K562 (cell line): ENCODE data around the gene PPL. TPM values are rescaled to one million over a fixed set of nuclear protein-coding genes. Genes with fewer than 3 reads are reported as not detected.

Source experiments
- ATAC-seq: fragments of 200-7000 bp; cut with Tn5 transposase; 3 replicates; pipeline ENCODE4 v1.9.1; 2020; ENCODE audit warnings: moderate library complexity
- BruUV-seq: library from RNA; stranded (reverse); fragments of 400-500 nt; replicated peaks from 2 replicates; lab custom pipeline; 2021; lab: Mats Ljungman, UMichigan
- CTCF ChIA-PET: fragments of 300-600 bp; formaldehyde crosslinking; extraction: SDS; loops from one replicate; lab custom pipeline; 2021; ENCODE audit warnings: low intra/inter-chr PET ratio; lab: Yijun Ruan, JAX
- POLR2A ChIA-PET: fragments of 300-600, 350-650 bp; sonication (Branson Sonifier 250); formaldehyde crosslinking; extraction: SDS; loops from one replicate; lab custom pipeline; 2021; ENCODE audit warnings: antibody characterized with exemption, inconsistent platforms; lab: Yijun Ruan, JAX
- DNase-seq, 4 experiments: peaks; one replicate each; pipeline versions ENCODE4 v3.0.0 to v3.0.0-alpha.2; 2011 to 2018; ENCODE audit warnings: low spot score in 3 of 4, mixed read lengths in 3 of 4; ENCODE audit errors: extremely low read depth in 1 of 4
- FAIRE-seq: peaks from 2 replicates; lab custom pipeline; 2011; peaks lifted over from hg19 to GRCh38; lab: Jason Lieb, UNC
- H2AFZ ChIP-seq: 2 replicates; pipeline ENCODE4 v1.6.0; 2011; ENCODE audit warnings: low read depth, low read length, control low read depth, inconsistent platforms
- H3K27ac ChIP-seq: fragments of 200-600 bp; 3 replicates; pipeline ENCODE4 v1.8.0; 2011; ENCODE audit warnings: low read depth, mild to moderate bottlenecking, control low read depth, inconsistent platforms, low read length, moderate library complexity, mixed read lengths; ENCODE audit errors: extremely low read depth
- H3K27me3 ChIP-seq, 2 experiments: fragments of 300-600 bp in 1 of 2; 2 replicates in 1 of 2; 3 replicates in 1 of 2; pipeline versions ENCODE4 v1.6.0 to v1.8.0; 2011; ENCODE audit warnings: inconsistent platforms in 2 of 2, low read length in 2 of 2, mild to moderate bottlenecking in 1 of 2, mixed read lengths in 1 of 2, moderate library complexity in 1 of 2; ENCODE audit not compliant: control insufficient read depth in 2 of 2, insufficient read depth in 2 of 2
- H3K36me3 ChIP-seq: fragments of 300-600 bp; 3 replicates; pipeline ENCODE4 v1.8.0; 2011; ENCODE audit warnings: mild to moderate bottlenecking, low read length, inconsistent platforms; ENCODE audit not compliant: control insufficient read depth, insufficient read depth
- H3K4me1 ChIP-seq, 2 experiments: fragments of 200-600 bp in 1 of 2; replicated peaks in 1 of 2; 2 replicates in 1 of 2; 3 replicates in 1 of 2; pipeline versions ENCODE4 v1.5.1 to v1.8.0; 2011; ENCODE audit warnings: inconsistent platforms in 2 of 2, low read length in 2 of 2, mild to moderate bottlenecking in 1 of 2, mixed read lengths in 1 of 2, moderate library complexity in 1 of 2; ENCODE audit not compliant: control insufficient read depth in 2 of 2, insufficient read depth in 2 of 2
- H3K4me2 ChIP-seq: 2 replicates; pipeline ENCODE4 v1.6.1; 2011; ENCODE audit warnings: low read length, control low read depth, inconsistent platforms, mixed read lengths; ENCODE audit not compliant: insufficient read depth
- H3K4me3 ChIP-seq: fragments of 200-600 bp; sonication (generic), shearing (Covaris generic); 2 replicates; pipeline ENCODE4 v1.5.1; 2016; ENCODE audit warnings: control low read depth, inconsistent platforms
- H3K79me2 ChIP-seq: fragments of 200-600 bp; 3 replicates; pipeline ENCODE4 v1.8.0; 2011; ENCODE audit warnings: low read length, inconsistent platforms; ENCODE audit not compliant: control insufficient read depth, insufficient read depth
- H3K9ac ChIP-seq, 2 experiments: 2 replicates each; pipeline versions ENCODE4 v1.6.0 to v1.6.1; 2011; ENCODE audit warnings: low read depth in 2 of 2, low read length in 2 of 2, control low read depth in 1 of 2, inconsistent platforms in 1 of 2, mild to moderate bottlenecking in 1 of 2, mixed read lengths in 1 of 2; ENCODE audit not compliant: insufficient read depth in 1 of 2
- H3K9me1 ChIP-seq: one replicate; pipeline ENCODE4 v1.6.0; 2011; ENCODE audit warnings: inconsistent platforms, mild to moderate bottlenecking, low read length, moderate library complexity; ENCODE audit not compliant: control insufficient read depth, insufficient read depth
- H3K9me3 ChIP-seq: replicated peaks from 2 replicates; pipeline ENCODE4 v1.5.1; 2011; ENCODE audit warnings: low read depth, low read length, inconsistent platforms; ENCODE audit not compliant: control insufficient read depth, insufficient read depth
- H4K20me1 ChIP-seq: replicated peaks from 2 replicates; pipeline ENCODE4 v1.6.1; 2011; ENCODE audit warnings: low read length, inconsistent platforms, mixed read lengths; ENCODE audit not compliant: control insufficient read depth, insufficient read depth
- ARHGAP35 ChIP-seq: fragments of 450-650 bp; IDR thresholded peaks from 2 replicates; pipeline ENCODE4 v1.6.1; 2018; ENCODE audit not compliant: partially characterized antibody
- BCL6 ChIP-seq: fragments of 250-450 bp; sonication (Bioruptor Pico); IDR thresholded peaks from 2 replicates; pipeline ENCODE4 v1.4.0; 2020
- BCLAF1 ChIP-seq, 2 experiments: fragments of 450-650 bp in 1 of 2; IDR thresholded peaks; 2 replicates each; pipeline ENCODE4 v1.6.1; 2011 to 2017; ENCODE audit warnings: low read depth in 2 of 2, antibody characterized with exemption in 1 of 2, borderline replicate concordance in 1 of 2, low read length in 1 of 2, mild to moderate bottlenecking in 1 of 2, mixed read lengths in 1 of 2; ENCODE audit not compliant: control insufficient read depth in 1 of 2
- CSDE1 ChIP-seq, 2 experiments: fragments of 450-650 bp; IDR thresholded peaks; 2 replicates each; pipeline ENCODE4 v1.6.1; 2016; ENCODE audit warnings: mild to moderate bottlenecking in 1 of 2
- ETS2 ChIP-seq: IDR thresholded peaks from 2 replicates; pipeline ENCODE4 v1.6.1; 2016; ENCODE audit warnings: borderline replicate concordance, missing genetic modification characterization, mild to moderate bottlenecking, moderate library complexity, missing compliant biosample characterization; ENCODE audit not compliant: poor library complexity, severe bottlenecking
- ETV6 ChIP-seq, 3 experiments: fragments of 150-350 bp in 1 of 3; sonication (generic) in 1 of 3; formaldehyde crosslinking in 1 of 3; IDR thresholded peaks; 2 replicates each; pipeline versions ENCODE4 v1.6.1 to v1.8.0; 2014 to 2022; ENCODE audit warnings: borderline replicate concordance in 2 of 3, low read depth in 2 of 3, antibody characterized with exemption in 1 of 3, low read length in 1 of 3, mild to moderate bottlenecking in 1 of 3, missing genetic modification reagents in 1 of 3
- GABPA ChIP-seq: fragments of 200-800 bp; sonication (Bioruptor generic); conservative IDR thresholded peaks from 2 replicates; pipeline ENCODE4 v1.6.1; 2016; ENCODE audit warnings: low read depth, missing genetic modification characterization, missing compliant biosample characterization
- HDAC6 ChIP-seq: IDR thresholded peaks from 2 replicates; pipeline ENCODE4 v1.6.1; 2012; ENCODE audit warnings: low read depth, mild to moderate bottlenecking, control low read depth, inconsistent platforms, low read length, moderate library complexity
- HEY1 ChIP-seq: fragments of 250-450 bp; sonication (Bioruptor Pico); IDR thresholded peaks from 2 replicates; pipeline ENCODE4 v1.5.0; 2020; ENCODE audit warnings: mild to moderate bottlenecking, moderate library complexity, borderline replicate concordance
- HOXB6 ChIP-seq: fragments of 250-450 bp; sonication (Bioruptor Pico); IDR thresholded peaks from 2 replicates; pipeline ENCODE4 v1.5.1; 2022; ENCODE audit warnings: mild to moderate bottlenecking, borderline replicate concordance
- YBX1 ChIP-seq: fragments of 450-650 bp; IDR thresholded peaks from 2 replicates; pipeline ENCODE4 v1.7.1; 2016; ENCODE audit warnings: mild to moderate bottlenecking
- ZNF133 ChIP-seq: fragments of 250-450 bp; sonication (Bioruptor Pico); IDR thresholded peaks from 2 replicates; pipeline ENCODE4 v1.4.0; 2020; ENCODE audit warnings: mild to moderate bottlenecking
- ZNF253 ChIP-seq: fragments of 250-450 bp; sonication (Bioruptor Pico); conservative IDR thresholded peaks from 2 replicates; pipeline ENCODE4 v1.6.1; 2021; ENCODE audit warnings: mild to moderate bottlenecking
- WGBS: fragments of 100-300 bp; shearing (Covaris generic); methylation state at CpG from one replicate; pipeline ENCODE4 v1.1.6; 2016; ENCODE audit warnings: low coverage, mixed read lengths; ENCODE audit not compliant: insufficient coverage; ENCODE audit errors: missing lambda C conversion rate; 5-methylcytosine and 5-hydroxymethylcytosine counted together
- in situ Hi-C: fragments of 300-500 bp; cut with MboI; formaldehyde crosslinking; loops from 4 replicates; pipeline ENCODE4 v1.15.0; 2018; ENCODE audit warnings: inconsistent platforms, mixed read lengths
- intact Hi-C: fragments of 100-400 bp; cut with micrococcal nuclease; formaldehyde crosslinking; loops from 2 replicates; pipeline ENCODE4 v1.14.2; 2022
- polyA plus RNA-seq, 8 experiments: library from polyadenylated mRNA; depleted of rRNA in 4 of 8; stranded (reverse) in 5 of 8; unstranded in 3 of 8; fragments of >200 nt; fragmentation: Nextera tagmentation in 2 of 8; fragmentation: Illumina TruSeq in 1 of 8; extraction: Ambion mirVana in 2 of 8; extraction: Trizol in 1 of 8; gene quantifications; 2 replicates each; pipeline versions ENCODE4 v1.2.1 to v1.2.3, GENCODE V29; 2011 to 2014; ENCODE audit warnings: inconsistent platforms in 1 of 8, missing spikeins in 1 of 8
- total RNA-seq, 7 experiments: library from RNA; depleted of rRNA in 6 of 7; stranded (reverse); fragments of >200 nt in 6 of 7; fragmentation: Illumina TruSeq in 2 of 7; extraction: Trizol in 2 of 7; gene quantifications; 2 replicates each; pipeline versions ENCODE4 v1.2.1 to v1.2.3, GENCODE V29; 2011 to 2021; ENCODE audit warnings: low replicate concordance in 1 of 7
- TF ChIP-seq, protein P1 (sequence below): fragments of 250-450 bp; sonication (Bioruptor Pico); IDR thresholded peaks from 2 replicates; pipeline ENCODE4 v1.5.0; 2020; ENCODE audit warnings: mild to moderate bottlenecking

Gene PPL
- total and polyA plus RNA-seq, 9 of the 15 experiments (the other 6 are each of a cell fraction or from before 2014, with no cell fraction given): 0.01 to 0.15 (median 0.07) TPM; not detected in 3

GRCh38 chr16:4898811-4899473 lies 38.0 kb downstream of the PPL start (continued):
- TF ChIP-seq, protein P1, sequence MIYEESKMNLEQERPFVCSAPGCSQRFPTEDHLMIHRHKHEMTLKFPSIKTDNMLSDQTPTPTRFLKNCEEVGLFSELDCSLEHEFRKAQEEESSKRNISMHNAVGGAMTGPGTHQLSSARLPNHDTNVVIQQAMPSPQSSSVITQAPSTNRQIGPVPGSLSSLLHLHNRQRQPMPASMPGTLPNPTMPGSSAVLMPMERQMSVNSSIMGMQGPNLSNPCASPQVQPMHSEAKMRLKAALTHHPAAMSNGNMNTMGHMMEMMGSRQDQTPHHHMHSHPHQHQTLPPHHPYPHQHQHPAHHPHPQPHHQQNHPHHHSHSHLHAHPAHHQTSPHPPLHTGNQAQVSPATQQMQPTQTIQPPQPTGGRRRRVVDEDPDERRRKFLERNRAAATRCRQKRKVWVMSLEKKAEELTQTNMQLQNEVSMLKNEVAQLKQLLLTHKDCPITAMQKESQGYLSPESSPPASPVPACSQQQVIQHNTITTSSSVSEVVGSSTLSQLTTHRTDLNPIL (CRISPR knock-in tag): no peak
- TF ChIP-seq HEY1 (CRISPR knock-in tag) (no peak), BCL6 (CRISPR knock-in tag) (no peak), ARHGAP35 (no peak), HOXB6 (CRISPR knock-in tag) (no peak), ETV6 (IDR thresholded peaks at IDR 0.05; ENCODE audit: borderline replicate concordance in 1 of 2, low read depth in 2 of 2, low read length in 1 of 2) (no peak), ETV6 (CRISPR knock-in tag; IDR thresholded peaks at IDR 0.05; ENCODE audit: borderline replicate concordance) (no peak), HDAC6 (no peak), YBX1 (no peak)
- TF ChIP-seq, all 486 proteins: peak for 0

DNA sequence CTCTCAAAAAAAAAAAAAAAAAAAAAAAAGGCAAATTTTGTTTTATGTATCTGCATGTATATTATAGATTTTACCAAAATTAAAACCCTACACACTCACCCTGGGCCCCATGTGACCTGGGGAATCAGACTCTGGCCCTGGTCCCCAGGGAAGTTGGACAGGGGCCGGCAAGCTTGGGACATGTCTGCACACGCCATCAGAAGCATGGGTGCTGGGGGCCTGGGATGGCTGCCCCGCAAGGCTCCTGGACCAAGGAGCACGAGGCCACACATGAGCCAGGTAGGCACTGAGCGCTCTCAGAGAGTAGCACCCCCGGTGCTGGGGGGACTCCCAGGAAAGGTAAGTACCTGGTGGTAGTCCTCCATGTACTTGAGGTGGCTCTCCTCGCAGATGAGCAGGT lies 39.6 kb downstream of the PPL start:
- no peak for TF ChIP-seq ZNF253 (CRISPR knock-in tag)
- TF ChIP-seq GABPA (tag): no peak
- no peak for TF ChIP-seq CSDE1 (IDR thresholded peaks at IDR 0.05)
- no peak for TF ChIP-seq BCLAF1 (IDR thresholded peaks at IDR 0.05; ENCODE audit: borderline replicate concordance in 1 of 2, control insufficient read depth in 1 of 2, low read depth in 2 of 2, low read length in 1 of 2)
- no peak for TF ChIP-seq ZNF133 (CRISPR knock-in tag)
- TF ChIP-seq ETS2 (tag): no peak
- Histone ChIP-seq H3K4me3 (no peak overlapping the region), H3K79me2 (no peaks in the 10 kb centered on the region), H3K9ac (no peak overlapping the region), H4K20me1 (peaks cover 2% of the 10 kb centered on the region; the same call in 1 of the 2 replicates), H3K27ac (no peak overlapping the region), H3K4me2 (no peak overlapping the region), H3K4me1 (peaks cover 0 to 47% of the 10 kb centered on the region in 2 experiments; a peak in 2 of 5 replicates), H3K9me3 (no peaks in the 10 kb centered on the region; the same call in 1 of the 2 replicates), H3K9me1 (no peaks in the 10 kb centered on the region), H2AFZ (no peak overlapping the region), H3K36me3 (no peaks in the 10 kb centered on the region), H3K27me3 (peaks cover 21 to 58% of the 10 kb centered on the region in 2 experiments; a peak in 3 of 5 replicates)
- WGBS: 13% methylated on average over 7 of the region's 7 CpGs
- ChIA-PET CTCF (no interaction called here), POLR2A (interaction anchor here (0.6 to 3.2 kb wide), 2 partner anchors 12 to 136 kb away, joined by 4 to 19 read pairs; partner anchors contain the start of gene NAGPA)
- FAIRE-seq: no peak
- ATAC-seq: no peak
- BruUV-seq: no TSS peak
- in situ Hi-C loops (no loop called here), intact Hi-C loops (no loop called here)
- no peak for DNase-seq
